ENCODE measurements around the gene RBM42. TPM values are rescaled to one million over a fixed set of nuclear protein-coding genes. Genes with fewer than 3 reads are reported as not detected.

Gene RBM42
- total and polyA plus RNA-seq, 2 of the 13 experiments (the other 11 are each of a cell fraction or from before 2014, with no cell fraction given): 27.2 to 55.3 TPM

GRCh38 chr19:35628565-35629331 lies at the start of gene RBM42 (continued):
- TF ChIP-seq ZNF770 (CRISPR knock-in tag; IDR thresholded peaks at IDR 0.05) (0 out of 2 replicates have a peak, but pooled peaks have one; percentile 29), CBFB (CRISPR knock-in tag; IDR thresholded peaks at IDR 0.05) (peak; percentile 82; the same call in 1 of the 2 replicates), ZNF3 (CRISPR knock-in tag; IDR thresholded peaks at IDR 0.05) (no peak), ZNF674 (CRISPR knock-in tag; IDR thresholded peaks at IDR 0.05; ENCODE audit: low read depth) (no peak), UBTF (CRISPR knock-in tag; IDR thresholded peaks at IDR 0.05) (peak; percentile 24; the same call in 1 of the 2 replicates), ZNF775 (CRISPR knock-in tag; IDR thresholded peaks at IDR 0.05; ENCODE audit: borderline replicate concordance) (no peak), NFAT5 (CRISPR knock-in tag; IDR thresholded peaks at IDR 0.05) (peak; percentile 54; the same call in 1 of the 2 replicates), SMAD9 (CRISPR knock-in tag; IDR thresholded peaks at IDR 0.05) (no peak), ZNF512 (CRISPR knock-in tag; IDR thresholded peaks at IDR 0.05) (no peak), ZBTB14 (CRISPR knock-in tag; IDR thresholded peaks at IDR 0.05) (peak; percentile 36; the same call in 1 of the 2 replicates), LCORL (IDR thresholded peaks at IDR 0.05) (no peak), LCORL (CRISPR knock-in tag; IDR thresholded peaks at IDR 0.05) (peak; percentile 59), ZFP90 (CRISPR knock-in tag; IDR thresholded peaks at IDR 0.05; ENCODE audit: borderline replicate concordance) (peak; percentile 75), DDIT3 (CRISPR knock-in tag; IDR thresholded peaks at IDR 0.05) (no peak)
